Caco-2 (cell line): ENCODE measurements around the gene GPR68. TPM values are rescaled to one million over a fixed set of nuclear protein-coding genes. Genes with fewer than 3 reads are reported as not detected.
"Not testable (repeated sequence)": the region's sequence is repeated elsewhere in the genome, so short reads cannot be mapped to it uniquely, and the experiment has no call there.

Source experiments
- BruUV-seq: library from RNA; stranded (reverse); fragments of 400-500 nt; replicated peaks from 2 replicates; lab custom pipeline; 2021; lab: Mats Ljungman, UMichigan
- CTCF ChIA-PET: fragments of 300-600 bp; sonication (Branson Sonifier 250); formaldehyde crosslinking; loops from one replicate; lab custom pipeline; 2022; ENCODE audit warnings: antibody characterized with exemption; lab: Charles Lee
- POLR2A ChIA-PET: fragments of 300-600 bp; sonication (Branson Sonifier 250); formaldehyde crosslinking; loops from one replicate; lab custom pipeline; 2022; ENCODE audit warnings: antibody characterized with exemption; lab: Charles Lee
- DNase-seq, 2 experiments: peaks; one replicate each; pipeline versions ENCODE4 v3.0.0 to v3.0.0-alpha.2; 2020 to 2022
- H3K27me3 ChIP-seq: replicated peaks from 2 replicates; pipeline ENCODE4 v1.6.0; 2011; ENCODE audit warnings: low read length; ENCODE audit not compliant: control insufficient read depth, insufficient read depth
- H3K36me3 ChIP-seq: 2 replicates; pipeline ENCODE4 v1.5.1; 2011; ENCODE audit warnings: low read length; ENCODE audit not compliant: control insufficient read depth, insufficient read depth
- H3K4me1 ChIP-seq: fragments of 250-450 bp; sonication (Bioruptor Pico); 2 replicates; pipeline ENCODE4 v1.5.1; 2020; ENCODE audit warnings: mild to moderate bottlenecking
- H3K4me3 ChIP-seq: 2 replicates; pipeline ENCODE4 v1.5.1; 2011; ENCODE audit warnings: low read depth, mild to moderate bottlenecking, control low read depth, low read length
- H3K9me3 ChIP-seq: fragments of 250-450 bp; sonication (Bioruptor Pico); 2 replicates; pipeline ENCODE4 v1.5.1; 2020; ENCODE audit warnings: mild to moderate bottlenecking, moderate library complexity
- H3K27ac Mint-ChIP-seq: one replicate; pipeline ENCODE4 v1.8.0; 2022; ENCODE audit warnings: mixed read lengths; ENCODE audit not compliant: unreplicated experiment
- H3K27me3 Mint-ChIP-seq: one replicate; pipeline ENCODE4 v1.8.0; 2022; ENCODE audit warnings: mixed read lengths; ENCODE audit not compliant: insufficient read depth, unreplicated experiment
- H3K36me3 Mint-ChIP-seq: one replicate; pipeline ENCODE4 v1.8.0; 2022; ENCODE audit warnings: mild to moderate bottlenecking, mixed read lengths; ENCODE audit not compliant: insufficient read depth, unreplicated experiment
- H3K4me1 Mint-ChIP-seq: one replicate; pipeline ENCODE4 v1.8.0; 2022; ENCODE audit warnings: low read depth, mixed read lengths; ENCODE audit not compliant: unreplicated experiment
- H3K4me3 Mint-ChIP-seq: one replicate; pipeline ENCODE4 v1.8.0; 2022; ENCODE audit warnings: mild to moderate bottlenecking, moderate library complexity, mixed read lengths; ENCODE audit not compliant: unreplicated experiment
- H3K9me3 Mint-ChIP-seq: one replicate; pipeline ENCODE4 v1.8.0; 2022; ENCODE audit warnings: mixed read lengths; ENCODE audit not compliant: unreplicated experiment
- CTCF ChIP-seq, 2 experiments: fragments of 200-600 bp in 1 of 2; IDR thresholded peaks; 1 replicate in 1 of 2; 2 replicates in 1 of 2; pipeline versions ENCODE4 v1.5.1 to v1.8.0; 2011 to 2022; ENCODE audit warnings: antibody characterized with exemption in 1 of 2, control low read depth in 1 of 2, inconsistent platforms in 1 of 2, low read depth in 1 of 2, low read length in 1 of 2, mild to moderate bottlenecking in 1 of 2, moderate library complexity in 1 of 2; ENCODE audit not compliant: insufficient read depth in 1 of 2, severe bottlenecking in 1 of 2, unreplicated experiment in 1 of 2
- intact Hi-C: fragments of 100-400 bp; cut with micrococcal nuclease; formaldehyde crosslinking; loops from one replicate; pipeline ENCODE4 v1.10.0; 2022; ENCODE audit not compliant: unreplicated experiment
- total RNA-seq: library from RNA; stranded (reverse); gene quantifications from 2 replicates; pipeline ENCODE4 v1.2.3, GENCODE V29; 2022

GPR68 gene
- total RNA-seq, 1 experiment from 2014 or later = 0.14 TPM

- Mint-ChIP-seq H3K36me3 (peaks cover 50% of the 10 kb centered on the region), H3K4me3 (no peak overlapping the region), H3K4me1 (no peaks in the 10 kb centered on the region), H3K27ac (no peak overlapping the region), H3K9me3 (peaks cover 9% of the 10 kb centered on the region), H3K27me3 (no peaks in the 10 kb centered on the region)
- H3K36me3 ChIP-seq = peaks cover 1% of the 10 kb centered on the region; the same call in 1 of the 2 replicates
- ChIA-PET POLR2A (no interaction called here), CTCF (no interaction called here)
- intact Hi-C loops = no loop called here
- H3K4me3 ChIP-seq = no peak overlapping the region
- H3K9me3 ChIP-seq = no peaks in the 10 kb centered on the region; the same call in 1 of the 2 replicates
- no peak for DNase-seq
- TF ChIP-seq CTCF (IDR thresholded peaks at IDR 0.05; ENCODE audit: insufficient read depth in 1 of 2, low read depth in 1 of 2, low read length in 1 of 2, severe bottlenecking in 1 of 2, unreplicated experiment in 1 of 2) = no peak
- H3K4me1 ChIP-seq = no peaks in the 10 kb centered on the region
- no peaks in the 10 kb centered on the region for H3K27me3 ChIP-seq
- BruUV-seq = no TSS peak
Observed at GRCh38 chr14:91204657-91205056, 39.8 kb downstream of the GPR68 start.

GRCh38 chr14:91202234-91202974, 42.1 kb downstream of the GPR68 start:
- Histone ChIP-seq H3K9me3 (no peaks in the 10 kb centered on the region), H3K27me3 (no peaks in the 10 kb centered on the region), H3K4me1 (no peaks in the 10 kb centered on the region), H3K4me3 (no peak overlapping the region), H3K36me3 (0 out of 2 replicates have a peak, but pooled peaks cover 1% of the 10 kb centered on the region)
- H3K9me3 Mint-ChIP-seq = peaks cover 9% of the 10 kb centered on the region
- no peak for TF ChIP-seq CTCF (IDR thresholded peaks at IDR 0.05; ENCODE audit: insufficient read depth in 1 of 2, low read depth in 1 of 2, low read length in 1 of 2, severe bottlenecking in 1 of 2, unreplicated experiment in 1 of 2)
- H3K36me3 Mint-ChIP-seq = peaks cover 59% of the 10 kb centered on the region
- no peaks in the 10 kb centered on the region for H3K27me3 Mint-ChIP-seq
- no TSS peak for BruUV-seq
- ChIA-PET POLR2A (no interaction called here), CTCF (no interaction called here)
- no peak overlapping the region for H3K4me3 Mint-ChIP-seq
- H3K27ac Mint-ChIP-seq = no peak overlapping the region
- DNase-seq = no peak
- no peaks in the 10 kb centered on the region for H3K4me1 Mint-ChIP-seq
- intact Hi-C loops = no loop called here

- not testable (repeated sequence) for H3K27ac Mint-ChIP-seq
Observed at GRCh38 chr14:91200802-91201201, 43.7 kb downstream of the GPR68 start.

More at GRCh38 chr14:91200802-91201201, 43.7 kb downstream of the GPR68 start:
- H3K4me1 ChIP-seq, H3K9me3 ChIP-seq, H3K4me1 Mint-ChIP-seq, DNase-seq, H3K4me3 Mint-ChIP-seq, H3K36me3 ChIP-seq, BruUV-seq, intact Hi-C loops, H3K27me3 ChIP-seq, H3K4me3 ChIP-seq, H3K9me3 Mint-ChIP-seq, POLR2A ChIA-PET, H3K27me3 Mint-ChIP-seq: not testable (repeated sequence)
- CTCF ChIA-PET = interaction anchor here (0.7 kb wide), 1 partner anchor 298 kb away, joined by 3 read pairs; no protein-coding TSS in a partner anchor
- peaks cover 53% of the 10 kb centered on the region for H3K36me3 Mint-ChIP-seq
